ENCODE data around the gene MAP4K4.
A peak's percentile ranks its signal among the peaks of the same experiment; 100 is the strongest.

MAP4K4 gene

DNA sequence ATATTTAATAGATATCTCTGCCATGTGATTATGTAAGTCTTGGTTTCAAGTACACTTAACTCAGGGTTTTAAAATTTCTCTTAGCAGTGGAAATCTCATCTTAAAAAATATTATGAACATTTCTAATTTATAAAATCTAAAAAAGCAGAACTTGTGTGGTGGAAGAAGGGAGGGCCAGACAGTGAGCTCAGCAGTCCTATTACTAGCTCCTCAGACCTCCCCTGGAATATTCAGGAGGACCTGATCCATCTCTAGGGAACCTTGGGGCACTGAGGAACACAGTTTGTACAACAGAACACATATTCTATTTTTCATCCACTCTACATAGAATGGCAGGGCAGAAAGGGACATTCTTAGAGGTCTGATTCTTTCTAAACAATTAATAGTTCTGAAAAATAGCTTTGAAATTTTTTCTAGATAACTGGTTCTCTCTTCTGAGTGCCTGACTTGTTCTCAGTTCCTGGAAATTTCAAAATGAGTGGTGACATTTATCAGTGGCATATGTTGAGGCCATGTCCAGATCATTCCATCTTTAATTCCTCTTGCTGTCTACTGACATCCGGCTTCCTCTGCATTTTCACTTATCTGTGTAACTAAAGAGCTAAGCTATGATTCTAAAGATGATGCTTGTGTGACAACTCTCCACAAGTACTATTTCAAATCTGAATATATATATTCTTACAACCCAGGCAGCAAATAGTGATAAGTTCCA lies 8.2 kb upstream of the MAP4K4 start:
- H3K79me2 ChIP-seq (ENCODE audit: insufficient read depth, low read length): no peaks in the 10 kb centered on the region
- H3K9me3 ChIP-seq (ENCODE audit: insufficient read depth, low read length, severe bottlenecking): no peaks in the 10 kb centered on the region
- no peaks in the 10 kb centered on the region for H3K36me3 ChIP-seq (ENCODE audit: insufficient read depth, low read length)
- no peak overlapping the region for H3K4me2 ChIP-seq (ENCODE audit: insufficient read depth, low read length)
- DNase-seq (no peak), ATAC-seq (ENCODE audit: insufficient read depth, low read depth) (no peak)
- peaks cover 8% of the 10 kb centered on the region for H3K4me1 ChIP-seq (ENCODE audit: insufficient read depth, low read length)
- H3K27me3 ChIP-seq (ENCODE audit: insufficient read depth, low read length, poor library complexity): no peaks in the 10 kb centered on the region
- no peaks in the 10 kb centered on the region for H4K20me1 ChIP-seq (ENCODE audit: insufficient read depth, low read length)
- no peak overlapping the region for H3K4me3 ChIP-seq (ENCODE audit: low read depth in 1 of 2, low read length in 2 of 2)
- H3K9ac ChIP-seq (ENCODE audit: low read depth, low read length): no peak overlapping the region
- H3K27ac ChIP-seq (ENCODE audit: low read length): no peak overlapping the region
- no peak for TF ChIP-seq EZH2 (IDR thresholded peaks at IDR 0.05; ENCODE audit: borderline replicate concordance, low read depth, low read length, severe bottlenecking)
- TF ChIP-seq CTCF (IDR thresholded peaks at IDR 0.05; ENCODE audit: borderline replicate concordance, extremely low read depth, low read length, poor library complexity, severe bottlenecking): no peak
- no peak overlapping the region for H2AFZ ChIP-seq (ENCODE audit: low read depth, low read length)

DNA sequence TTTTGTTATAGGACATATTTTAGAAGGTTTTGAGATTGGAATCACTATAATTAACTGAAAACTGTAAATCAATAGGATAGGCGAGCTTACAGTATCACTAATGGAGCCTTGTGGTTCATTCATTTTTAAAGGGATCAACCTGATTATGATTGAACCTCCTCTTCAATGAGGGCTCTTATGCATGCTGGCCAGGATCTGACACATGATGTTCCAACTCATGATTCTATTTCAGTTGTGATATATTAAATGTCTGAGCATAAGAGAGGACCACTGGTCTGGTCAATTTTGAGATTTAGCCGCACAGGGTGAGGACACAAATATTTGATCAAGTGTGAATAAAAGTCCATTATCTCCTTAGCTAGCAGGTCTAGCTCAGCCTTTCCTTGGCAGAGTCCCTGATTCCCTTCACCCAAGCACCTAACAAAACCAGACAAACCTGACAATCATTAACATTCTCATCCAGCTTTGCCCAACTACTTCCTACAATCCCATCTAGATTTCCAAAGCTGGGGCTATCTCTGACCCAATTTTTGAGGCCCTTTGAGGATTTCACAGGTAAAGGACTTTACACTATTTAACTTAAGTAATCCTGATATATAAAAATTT lies 6.9 kb upstream of the MAP4K4 start:
- no peak for ATAC-seq (ENCODE audit: insufficient read depth, low read depth)
- H3K27me3 ChIP-seq (ENCODE audit: insufficient read depth, low read length, poor library complexity): no peaks in the 10 kb centered on the region

GRCh38 chr2:101692041-101692440 lies 5.5 kb upstream of the MAP4K4 start:
- no peaks in the 10 kb centered on the region for H3K36me3 ChIP-seq (ENCODE audit: insufficient read depth, low read length)
- H4K20me1 ChIP-seq (ENCODE audit: insufficient read depth, low read length): no peaks in the 10 kb centered on the region
- H3K4me1 ChIP-seq (ENCODE audit: insufficient read depth, low read length): peaks cover 17% of the 10 kb centered on the region
- DNase-seq: peak; percentile 47
- H2AFZ ChIP-seq (ENCODE audit: low read depth, low read length): no peak overlapping the region
- H3K4me2 ChIP-seq (ENCODE audit: insufficient read depth, low read length): no peak overlapping the region
- ATAC-seq (ENCODE audit: insufficient read depth, low read depth): peak; percentile 59
- H3K27ac ChIP-seq (ENCODE audit: low read length): peak overlapping the region; percentile 55; the same call in 1 of the 2 replicates
- no peak overlapping the region for H3K4me3 ChIP-seq (ENCODE audit: low read depth in 1 of 2, low read length in 2 of 2)
- H3K27me3 ChIP-seq (ENCODE audit: insufficient read depth, low read length, poor library complexity): no peaks in the 10 kb centered on the region
- TF ChIP-seq CTCF (IDR thresholded peaks at IDR 0.05; ENCODE audit: borderline replicate concordance, extremely low read depth, low read length, poor library complexity, severe bottlenecking): no peak
- no peak for TF ChIP-seq EZH2 (IDR thresholded peaks at IDR 0.05; ENCODE audit: borderline replicate concordance, low read depth, low read length, severe bottlenecking)
- no peaks in the 10 kb centered on the region for H3K79me2 ChIP-seq (ENCODE audit: insufficient read depth, low read length)
- no peaks in the 10 kb centered on the region for H3K9me3 ChIP-seq (ENCODE audit: insufficient read depth, low read length, severe bottlenecking)
- H3K9ac ChIP-seq (ENCODE audit: low read depth, low read length): no peak overlapping the region

More for the DNA sequence above, 6.9 kb upstream of the MAP4K4 start:
- Histone ChIP-seq H3K9ac (ENCODE audit: low read depth, low read length) (no peak overlapping the region), H4K20me1 (ENCODE audit: insufficient read depth, low read length) (no peaks in the 10 kb centered on the region), H3K4me3 (ENCODE audit: low read depth in 1 of 2, low read length in 2 of 2) (no peak overlapping the region), H3K36me3 (ENCODE audit: insufficient read depth, low read length) (no peaks in the 10 kb centered on the region), H3K4me1 (ENCODE audit: insufficient read depth, low read length) (peaks cover 8% of the 10 kb centered on the region), H3K9me3 (ENCODE audit: insufficient read depth, low read length, severe bottlenecking) (no peaks in the 10 kb centered on the region), H3K4me2 (ENCODE audit: insufficient read depth, low read length) (no peak overlapping the region), H3K27ac (ENCODE audit: low read length) (no peak overlapping the region), H2AFZ (ENCODE audit: low read depth, low read length) (no peak overlapping the region), H3K79me2 (ENCODE audit: insufficient read depth, low read length) (no peaks in the 10 kb centered on the region)
- DNase-seq: no peak
- TF ChIP-seq EZH2 (IDR thresholded peaks at IDR 0.05; ENCODE audit: borderline replicate concordance, low read depth, low read length, severe bottlenecking) (no peak), CTCF (IDR thresholded peaks at IDR 0.05; ENCODE audit: borderline replicate concordance, extremely low read depth, low read length, poor library complexity, severe bottlenecking) (no peak)

Measured in DND-41 (cell line).